HG03354 (cell line): ENCODE results near the gene NXN.
"Not testable (repeated sequence)": the region's sequence is repeated elsewhere in the genome, so short reads cannot be mapped to it uniquely, and the experiment has no call there.

Source experiments
- ATAC-seq: cut with Tn5 transposase; IDR thresholded peaks from one replicate; pipeline ENCODE4 v1.9.1; 2021; ENCODE audit warnings: mild to moderate bottlenecking; ENCODE audit not compliant: unreplicated experiment, poor library complexity, severe bottlenecking

The NXN gene

DNA sequence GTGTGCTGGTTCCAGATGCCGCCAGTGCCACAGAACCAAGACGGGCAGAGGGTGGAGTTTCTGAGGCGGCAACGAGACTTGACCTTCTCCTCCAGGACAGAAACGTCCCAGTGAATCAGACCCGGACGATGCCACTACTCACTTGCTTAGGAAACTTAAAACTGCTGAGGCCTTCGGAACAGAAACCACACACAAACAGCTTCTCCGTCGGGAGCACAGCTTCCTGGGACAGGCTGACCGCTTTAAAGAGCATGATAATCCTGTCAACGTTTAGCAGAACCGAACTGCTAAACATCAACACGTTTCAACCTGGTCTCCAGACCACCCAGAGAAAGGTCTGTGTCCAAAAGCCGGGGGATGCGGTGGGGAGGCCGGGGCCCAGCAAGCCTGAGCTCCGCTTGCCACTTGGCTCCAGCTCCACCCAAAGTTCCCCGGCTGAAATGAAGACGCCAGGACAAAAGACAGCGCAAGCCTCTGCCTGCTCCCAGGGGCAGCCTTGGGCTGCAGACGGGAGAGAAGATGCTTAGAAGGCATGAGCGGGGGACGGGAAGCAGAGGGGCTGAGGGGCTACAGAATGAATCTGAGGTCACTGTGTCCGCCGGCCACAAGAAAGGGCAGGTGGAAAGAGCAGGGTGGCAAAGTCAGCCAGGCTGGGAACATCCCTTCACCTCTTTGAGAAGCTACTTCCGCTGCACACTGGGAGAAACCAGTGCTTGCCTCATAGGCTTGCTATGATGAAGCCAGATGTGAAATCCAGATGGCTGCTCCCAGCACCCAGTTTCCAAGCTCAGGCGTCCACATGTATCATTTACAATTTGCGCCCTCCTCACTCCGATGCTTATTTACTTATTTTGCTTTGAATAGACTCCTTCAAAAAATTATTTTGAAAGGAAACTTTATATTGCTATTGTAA is 128.5 kb downstream of the NXN start:
- ATAC-seq = no peak

DNA sequence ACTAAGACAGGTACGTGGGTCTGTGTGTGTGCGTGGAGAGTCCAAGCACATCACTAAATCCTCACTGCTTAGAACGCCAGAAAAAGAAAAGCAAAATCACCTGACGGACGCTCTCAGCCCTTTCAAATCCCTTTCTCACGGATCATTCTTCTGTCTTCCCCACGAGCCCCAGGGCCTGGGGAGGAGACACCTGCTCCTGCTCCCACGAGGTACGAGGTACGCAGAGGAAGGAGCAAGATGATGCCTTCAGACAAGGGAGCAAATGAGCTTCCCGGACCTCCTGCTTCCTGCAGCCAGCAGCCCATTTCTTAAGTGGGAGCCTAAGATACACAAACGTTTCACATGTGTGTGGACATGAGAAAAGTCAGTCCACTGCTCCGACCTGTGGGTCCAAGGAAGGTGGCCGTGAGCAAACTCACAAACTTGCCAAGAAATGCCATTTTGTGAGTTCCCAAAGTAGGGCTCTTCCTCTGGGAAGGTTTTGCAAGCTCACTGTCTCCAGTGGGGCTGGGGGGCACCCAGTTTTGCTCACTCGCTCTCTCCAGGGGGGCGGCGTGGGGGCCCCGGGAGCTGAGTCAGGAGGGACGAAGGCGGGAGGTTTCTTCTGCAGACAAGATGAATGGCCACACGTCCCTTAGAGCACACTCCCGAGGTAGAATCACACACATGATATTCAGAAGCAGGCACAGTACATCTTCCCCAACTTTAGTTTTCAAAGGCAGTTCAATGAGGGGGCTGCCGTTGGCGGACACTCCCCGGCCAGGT is 129.3 kb downstream of the NXN start:
- ATAC-seq = no peak

DNA sequence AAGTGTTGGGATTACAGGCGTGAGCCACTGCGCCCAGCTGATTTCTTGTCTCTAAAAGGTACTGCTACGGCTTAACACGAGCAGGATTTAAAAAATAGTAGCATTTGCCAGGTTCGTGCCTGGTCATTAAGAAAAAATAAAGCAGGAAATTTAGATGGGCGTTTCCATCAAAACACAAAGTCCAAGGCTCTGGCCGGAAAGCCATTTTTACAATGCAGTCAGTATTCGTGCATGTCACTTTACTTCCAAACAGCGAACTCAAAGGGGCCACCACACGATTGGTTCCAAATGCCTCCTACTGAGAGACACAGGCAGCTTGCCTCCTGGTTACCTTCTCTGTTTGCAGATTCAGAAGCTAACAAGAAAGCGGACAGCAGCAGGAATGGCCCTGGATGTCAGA is 131.2 kb downstream of the NXN start:
- ATAC-seq = no peak

DNA sequence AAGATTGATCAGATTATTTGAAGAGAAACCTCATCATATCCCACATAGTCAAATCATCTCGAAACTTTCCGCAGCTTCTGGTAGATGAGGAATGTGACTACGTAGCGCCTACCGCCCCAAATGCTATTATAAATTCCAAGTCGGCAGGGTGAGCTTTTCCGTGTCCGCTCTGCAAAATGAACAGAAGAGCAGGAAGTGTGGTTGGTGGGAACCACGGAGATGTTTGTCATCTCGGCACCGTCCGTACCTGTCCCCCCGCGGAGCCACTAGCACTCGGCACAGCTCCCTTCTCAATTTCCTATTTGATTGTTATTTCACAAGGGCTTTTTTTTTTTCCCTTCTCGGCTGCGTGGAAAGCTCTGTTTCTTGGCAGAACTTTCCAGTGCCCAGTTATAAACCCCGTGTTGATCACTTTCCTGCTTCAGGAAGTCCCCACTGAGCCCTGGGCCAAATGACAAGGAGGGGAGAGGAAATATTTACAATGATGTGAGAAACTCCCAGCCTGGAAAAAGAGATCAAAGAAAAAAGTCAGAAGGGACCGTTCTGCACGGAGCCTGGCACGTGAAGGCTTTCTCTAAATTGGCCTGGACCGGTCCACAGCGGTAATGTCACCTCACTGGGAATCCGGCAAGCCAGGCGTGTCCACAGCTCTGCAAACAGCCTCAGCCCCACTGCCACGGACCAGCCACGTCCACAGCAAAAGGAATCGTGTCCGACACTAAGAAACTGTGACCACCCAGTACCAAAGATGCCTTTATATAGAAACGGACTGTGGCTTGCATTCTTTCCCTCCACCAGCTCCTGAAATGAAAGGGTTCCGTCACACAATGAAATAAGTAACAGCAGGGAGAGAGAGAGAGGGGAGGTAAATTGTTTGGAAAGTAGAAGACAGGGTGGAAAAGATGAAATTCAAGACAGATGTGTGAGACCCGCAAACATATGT is 132.4 kb downstream of the NXN start:
- ATAC-seq = no peak

DNA sequence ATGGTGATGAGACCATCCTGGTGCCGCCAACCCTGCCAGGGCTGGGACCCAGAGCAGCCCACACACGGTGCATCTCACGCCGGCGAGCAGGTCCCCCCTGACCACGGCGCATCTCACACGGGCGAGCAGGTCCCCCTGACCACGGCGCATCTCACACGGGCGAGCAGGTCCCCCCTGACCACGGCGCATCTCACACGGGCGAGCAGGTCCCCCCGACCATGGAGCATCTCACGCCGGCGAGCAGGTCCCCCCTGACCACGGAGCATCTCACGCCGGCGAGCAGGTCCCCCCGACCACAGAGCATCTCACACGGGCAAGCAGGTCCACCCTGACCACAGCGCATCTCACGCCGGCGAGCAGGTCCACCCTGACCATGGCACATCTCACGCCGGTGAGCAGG is 138.3 kb downstream of the NXN start:
- no peak for ATAC-seq

DNA sequence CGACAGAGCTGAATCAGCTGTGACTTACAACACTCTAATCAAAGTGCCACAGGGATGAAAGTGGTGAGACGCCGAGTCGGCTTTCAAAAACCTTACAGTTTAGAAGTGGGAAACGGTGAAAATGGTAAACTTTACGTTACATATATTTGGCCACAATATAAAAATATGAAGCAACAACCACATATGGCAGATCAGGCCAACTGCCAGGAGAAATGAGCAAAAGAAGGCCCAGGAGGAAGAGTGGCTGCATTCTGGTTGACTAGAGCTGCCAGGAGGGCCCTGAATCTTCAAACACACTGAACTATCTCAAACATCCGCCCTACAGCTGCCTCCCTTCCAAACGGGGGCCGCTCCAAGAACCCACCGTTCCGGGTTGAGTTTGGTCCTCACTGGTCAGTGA is 141.1 kb downstream of the NXN start:
- ATAC-seq = no peak

DNA sequence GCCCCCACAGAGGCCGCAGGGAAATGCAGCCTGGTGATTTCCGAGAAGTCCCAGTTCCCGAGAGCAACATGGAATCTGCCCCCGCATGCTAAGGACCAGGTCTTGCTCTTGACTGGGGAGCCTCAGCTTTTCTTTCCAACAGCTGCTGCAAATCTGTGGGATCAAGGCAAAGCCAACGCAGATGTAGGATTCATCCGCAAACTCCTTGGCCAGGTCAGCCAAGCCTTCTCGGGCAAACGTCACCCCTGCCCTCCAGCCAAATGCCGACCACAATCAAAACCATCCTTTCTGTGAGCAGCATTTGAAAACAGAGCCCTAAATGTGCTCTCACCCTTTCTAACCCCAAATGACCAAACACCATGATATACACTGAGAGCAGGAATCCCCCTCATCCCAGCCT is 143.4 kb downstream of the NXN start:
- ATAC-seq = no peak

DNA sequence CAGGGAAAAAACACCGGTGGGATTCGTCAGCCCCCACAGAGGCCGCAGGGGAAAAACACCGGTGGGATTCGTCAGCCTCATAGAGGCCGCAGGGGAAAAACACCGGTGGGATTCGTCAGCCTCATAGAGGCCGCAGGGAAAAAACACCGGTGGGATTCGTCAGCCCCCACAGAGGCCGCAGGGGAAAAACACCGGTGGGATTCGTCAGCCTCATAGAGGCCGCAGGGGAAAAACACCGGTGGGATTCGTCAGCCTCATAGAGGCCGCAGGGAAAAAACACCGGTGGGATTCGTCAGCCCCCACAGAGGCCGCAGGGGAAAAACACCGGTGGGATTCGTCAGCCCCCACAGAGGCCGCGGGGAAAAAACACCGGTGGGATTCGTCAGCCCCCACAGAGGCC is 143.9 kb downstream of the NXN start:
- ATAC-seq = not testable (repeated sequence)

DNA sequence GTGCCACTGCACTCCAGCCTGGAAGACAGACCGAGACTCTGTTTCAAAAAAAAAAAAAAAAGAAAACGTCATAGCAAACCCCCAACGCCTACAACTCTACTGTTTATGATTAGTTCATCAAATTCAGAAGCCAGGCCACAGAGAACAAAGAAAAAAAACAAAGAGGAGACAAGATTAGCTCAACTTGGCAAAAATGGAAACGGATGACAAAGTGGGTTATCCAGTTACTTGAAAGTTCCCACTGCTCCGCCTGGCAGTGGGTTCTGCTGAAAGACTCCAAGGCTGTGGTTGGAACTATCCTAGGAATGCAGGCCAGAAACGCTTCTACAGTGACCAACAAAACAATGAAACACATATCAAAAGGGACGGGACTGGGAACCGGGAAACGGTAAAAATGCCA is 144.3 kb downstream of the NXN start:
- ATAC-seq = no peak

DNA sequence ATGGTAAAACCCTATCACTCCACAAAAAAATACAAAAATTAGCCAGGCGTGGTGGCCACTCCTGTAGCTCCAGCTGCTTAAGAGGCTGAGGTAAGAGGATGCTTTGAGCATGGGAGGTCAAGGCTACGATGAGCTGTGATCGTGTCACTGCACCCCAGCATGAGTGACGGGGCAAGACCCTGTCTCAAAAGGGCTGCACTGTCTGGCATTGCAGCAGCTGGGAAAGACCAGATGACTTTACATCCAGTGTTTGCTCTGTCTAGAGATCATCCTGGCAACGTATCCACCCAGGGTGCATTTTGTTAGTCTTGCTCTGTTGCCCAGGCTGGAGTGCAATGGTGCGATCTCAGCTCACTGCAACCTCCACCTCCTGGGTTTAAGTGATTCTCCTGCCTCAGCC is 145.4 kb downstream of the NXN start:
- no peak for ATAC-seq

DNA sequence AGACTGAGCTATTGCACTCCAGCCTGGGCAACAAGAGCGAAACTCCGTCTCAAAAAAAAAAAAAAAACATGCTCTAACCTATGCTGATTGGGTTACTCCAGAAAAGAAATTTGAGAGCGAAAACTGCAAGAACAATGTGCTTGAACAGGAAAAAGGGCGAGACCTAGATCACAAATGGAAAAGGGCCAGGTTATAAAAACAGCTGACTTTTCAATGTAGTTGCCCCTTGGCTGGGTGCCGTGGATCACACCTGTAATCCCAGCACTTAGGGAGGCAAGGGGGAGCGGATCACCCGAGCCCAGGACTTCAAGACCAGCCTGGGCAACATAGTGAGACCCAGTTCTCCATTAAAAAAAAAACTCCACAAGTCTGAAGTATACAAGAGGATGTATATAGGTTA is 148.6 kb downstream of the NXN start:
- no peak for ATAC-seq

DNA sequence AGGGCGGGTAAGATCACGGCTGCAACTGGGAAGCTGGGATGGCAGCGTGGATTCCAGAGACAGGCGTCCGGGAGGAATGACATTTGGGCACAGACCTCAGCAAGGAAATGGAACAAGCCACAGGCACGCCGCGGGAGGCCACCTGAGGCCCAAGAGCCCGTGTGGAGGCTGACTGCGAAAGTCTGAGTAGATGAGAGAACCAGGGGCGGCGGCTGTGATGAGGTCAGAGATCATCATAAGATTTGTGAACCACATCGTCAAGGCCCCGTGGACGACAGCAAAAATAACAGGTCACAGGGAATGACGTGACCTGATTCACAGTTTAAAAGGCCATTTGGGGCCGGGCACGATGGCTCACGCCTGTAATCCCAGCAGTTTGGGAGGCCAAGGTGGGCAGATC is 149.2 kb downstream of the NXN start:
- ATAC-seq = no peak

DNA sequence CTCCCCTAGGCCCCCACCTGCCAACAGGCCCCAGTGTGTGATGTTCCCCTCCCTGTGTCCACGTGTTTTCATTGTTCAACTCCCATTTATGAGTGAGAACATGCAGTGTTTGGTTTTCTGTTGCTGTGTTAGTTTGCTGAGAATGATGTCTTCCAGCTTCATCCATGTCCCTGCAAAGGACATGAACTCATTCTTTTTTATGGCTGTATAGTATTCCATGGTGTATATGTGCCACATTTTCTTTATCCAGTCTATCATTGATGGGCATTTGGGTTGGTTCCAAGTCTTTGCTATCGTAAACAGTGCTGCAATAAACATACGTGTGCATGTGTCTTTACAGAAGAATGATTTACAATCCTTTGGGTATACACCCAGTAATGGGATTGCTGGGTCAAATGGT is 150.0 kb downstream of the NXN start:
- not testable (repeated sequence) for ATAC-seq

DNA sequence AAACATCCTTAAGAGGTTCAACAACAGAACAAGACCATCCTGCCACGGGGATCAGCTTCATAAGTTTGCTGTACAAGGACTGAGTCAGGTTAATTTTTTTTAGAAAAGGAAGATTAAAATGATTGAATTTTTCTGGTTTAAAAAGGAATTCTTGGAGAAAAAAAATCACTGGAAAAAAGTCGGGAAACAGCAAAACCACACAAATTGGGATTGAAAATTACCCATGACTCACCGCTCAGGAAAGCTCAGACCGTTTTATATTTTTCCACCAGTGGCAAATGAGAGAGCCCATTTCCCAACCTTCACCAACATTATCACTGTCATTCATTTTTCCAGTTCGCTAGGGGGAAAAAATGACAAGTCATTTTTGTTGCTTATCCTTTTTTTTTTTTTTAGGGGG is 150.8 kb downstream of the NXN start:
- ATAC-seq = no peak

DNA sequence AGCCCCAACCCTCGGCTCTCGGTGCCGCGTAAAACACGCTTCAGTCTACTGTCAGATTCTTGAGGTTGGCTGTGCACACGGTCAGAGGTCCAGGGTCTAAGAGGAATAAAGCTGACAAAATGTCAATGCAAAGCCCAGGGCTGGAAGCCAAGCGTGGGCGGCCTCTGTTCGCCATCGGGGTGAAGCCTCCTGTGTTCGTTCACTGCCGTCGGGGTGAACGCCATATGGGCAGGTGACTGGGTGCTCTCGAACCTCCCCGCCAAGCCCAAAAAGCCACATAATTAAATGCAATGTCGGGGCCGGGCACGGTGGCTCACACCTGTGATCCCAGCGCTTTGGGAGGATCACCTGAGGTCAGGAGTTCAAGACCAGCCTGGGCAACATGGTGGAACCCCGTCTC is 152.8 kb downstream of the NXN start:
- ATAC-seq = no peak

DNA sequence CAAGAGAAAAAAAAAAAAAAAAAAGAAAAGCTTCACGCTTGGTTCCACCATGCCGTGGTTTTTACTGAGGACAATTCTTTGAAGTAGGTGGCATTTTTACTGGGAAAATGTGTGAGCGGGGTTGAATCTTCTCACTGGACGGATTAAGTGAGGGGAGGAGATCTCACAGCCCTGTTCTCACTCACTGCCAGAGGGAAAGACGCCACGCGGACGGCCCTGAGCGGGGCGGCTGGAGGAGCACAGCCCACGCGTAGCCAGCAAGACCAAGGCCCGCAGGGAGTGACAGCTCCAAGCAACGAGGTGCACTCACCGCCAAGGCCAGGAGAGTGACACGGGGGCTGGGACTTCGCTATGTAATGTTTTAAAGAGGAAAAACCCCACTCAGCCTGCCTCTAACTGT is 154.4 kb downstream of the NXN start:
- ATAC-seq = no peak

DNA sequence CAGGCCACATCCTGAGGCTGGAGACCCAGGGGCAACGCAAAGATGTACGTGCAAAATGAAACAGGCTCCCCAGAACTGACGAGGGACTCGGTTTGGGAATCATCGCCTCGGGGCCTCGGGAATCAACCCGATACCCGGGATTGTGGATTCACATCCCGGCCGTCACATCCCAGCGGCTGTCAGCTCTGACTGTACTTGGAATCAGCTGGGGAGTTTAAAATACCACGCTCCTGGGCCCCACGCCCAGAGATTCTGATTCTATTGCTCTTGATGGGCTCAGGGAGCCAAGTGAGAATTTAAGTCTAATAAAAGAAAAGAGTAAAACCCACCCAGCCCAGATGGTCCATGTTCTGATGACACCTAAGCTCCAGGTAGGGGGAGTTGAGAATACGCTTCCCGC is 155.2 kb downstream of the NXN start:
- ATAC-seq = no peak

DNA sequence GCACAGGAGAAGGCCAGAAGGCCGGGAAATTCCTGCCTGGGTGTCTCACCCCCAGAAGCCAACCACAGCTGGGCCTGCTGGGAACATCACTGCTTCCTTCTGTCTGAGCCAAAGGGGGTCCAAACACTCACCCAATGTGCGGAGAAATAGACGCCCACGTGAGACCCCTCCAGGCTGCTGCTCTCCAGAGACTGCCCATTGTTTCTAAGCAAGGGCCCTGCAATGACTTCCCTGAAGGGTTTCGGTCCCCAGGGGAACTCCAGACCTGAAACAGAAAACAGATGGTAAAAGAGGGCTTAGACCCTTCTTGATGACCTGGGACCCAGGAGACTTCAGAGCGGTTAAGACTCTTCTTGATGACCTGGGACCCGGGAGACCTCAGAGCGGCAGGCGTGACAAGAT is 156.1 kb downstream of the NXN start:
- ATAC-seq = no peak

DNA sequence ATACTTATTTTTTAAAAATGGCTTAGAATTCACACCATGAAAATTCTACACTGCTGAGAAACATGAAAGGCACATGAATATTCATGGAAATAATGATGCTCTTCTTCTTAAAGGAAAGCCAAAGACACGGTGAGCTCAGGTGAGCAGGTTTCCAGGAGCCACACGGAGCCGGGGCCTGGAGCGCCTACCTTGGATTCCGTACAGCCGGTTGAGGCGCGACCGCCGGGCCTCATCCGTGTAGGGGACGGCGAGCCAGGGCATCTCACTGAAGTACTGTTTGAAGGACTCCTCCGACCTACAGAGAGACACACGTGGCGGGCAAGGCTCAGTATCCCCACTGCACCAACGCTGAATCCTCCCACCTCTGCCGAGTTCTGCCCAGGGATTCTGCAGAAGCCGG is 160.3 kb downstream of the NXN start:
- ATAC-seq = no peak

DNA sequence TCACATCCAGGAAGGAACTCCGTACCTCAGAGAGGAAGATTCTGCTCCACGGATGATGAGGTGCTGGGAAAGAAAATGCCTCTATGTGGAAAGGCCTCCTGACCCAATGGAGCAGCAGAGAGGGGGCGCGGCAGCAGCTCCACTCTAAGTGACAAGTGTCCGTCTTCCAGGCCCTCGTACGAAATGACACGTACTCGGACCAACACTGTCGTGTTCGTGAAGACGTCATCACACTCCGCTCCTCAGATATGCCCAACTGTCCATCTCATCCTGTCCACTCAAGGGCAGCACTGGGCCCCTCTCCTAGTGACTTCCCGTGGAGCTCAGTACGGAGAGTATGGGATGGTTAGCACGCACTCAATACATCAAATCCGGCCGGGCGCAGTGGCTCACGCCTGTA is 165.2 kb downstream of the NXN start:
- no peak for ATAC-seq
